ENCODE measurements around the gene CELF2.

Gene CELF2

DNA sequence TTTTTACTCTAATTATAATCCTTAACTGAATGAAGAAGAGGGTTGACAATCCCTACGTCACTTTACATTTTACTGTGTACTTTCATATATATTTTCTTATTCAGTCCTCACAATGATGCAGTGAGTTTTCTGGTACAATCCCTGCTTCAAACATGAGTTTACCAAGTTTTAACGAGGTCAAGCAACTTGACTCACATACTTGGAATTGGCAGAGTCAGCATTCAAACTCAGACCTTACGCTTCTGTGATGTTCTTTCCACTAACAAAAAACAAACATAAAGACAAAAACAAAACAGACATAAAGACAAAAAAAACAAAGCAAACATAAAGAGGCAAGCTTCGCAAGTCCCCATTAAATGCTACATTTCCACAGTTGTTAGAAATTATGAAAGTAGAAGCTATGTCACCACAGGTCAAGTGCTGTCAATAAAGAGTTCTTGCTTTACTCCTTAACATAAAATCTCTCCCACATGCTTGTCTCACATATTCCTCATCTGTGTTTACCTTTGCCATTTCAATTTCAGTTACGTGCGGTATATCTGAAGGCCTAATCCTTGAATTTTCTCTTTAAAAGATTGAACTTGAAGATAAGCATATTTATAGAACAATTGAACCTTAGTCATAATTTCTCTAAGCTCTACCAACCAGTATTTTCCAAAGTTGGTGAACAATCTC, 217.3 kb downstream of the CELF2 start:
- no peak overlapping the region for H3K4me2 ChIP-seq (ENCODE audit: insufficient read depth, low read length)
- peaks cover 20% of the 10 kb centered on the region for H3K4me1 ChIP-seq (ENCODE audit: insufficient read depth, low read length)

DNA sequence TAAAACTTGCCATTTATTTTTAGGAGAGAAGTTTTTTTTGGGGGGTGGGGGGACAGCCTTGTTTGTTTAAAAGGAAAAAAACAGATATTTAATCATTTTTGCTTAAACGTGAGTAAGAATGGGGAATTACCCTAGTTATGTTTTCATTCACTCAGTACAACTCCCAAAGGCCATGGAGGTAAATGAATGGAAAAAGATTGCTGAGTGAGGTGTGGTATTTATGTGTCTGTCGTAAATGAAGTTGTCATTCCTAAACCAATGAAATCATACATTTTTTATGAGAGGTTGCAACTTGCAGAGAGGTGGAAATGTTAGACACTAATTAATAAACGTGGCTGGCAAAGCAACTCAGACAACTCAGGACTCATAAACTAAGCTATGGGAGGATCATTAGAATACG, 218.1 kb downstream of the CELF2 start:
- Histone ChIP-seq H3K9me3 (ENCODE audit: insufficient read depth, low read length, severe bottlenecking) (no peaks in the 10 kb centered on the region), H3K27ac (ENCODE audit: low read length) (no peak overlapping the region), H4K20me1 (ENCODE audit: insufficient read depth, low read length) (peaks cover 34% of the 10 kb centered on the region), H3K4me1 (ENCODE audit: insufficient read depth, low read length) (peaks cover 20% of the 10 kb centered on the region), H3K9ac (ENCODE audit: low read depth, low read length) (no peak overlapping the region), H3K4me2 (ENCODE audit: insufficient read depth, low read length) (no peak overlapping the region), H2AFZ (ENCODE audit: low read depth, low read length) (no peak overlapping the region), H3K79me2 (ENCODE audit: insufficient read depth, low read length) (peaks cover 61% of the 10 kb centered on the region), H3K36me3 (ENCODE audit: insufficient read depth, low read length) (peaks cover 13% of the 10 kb centered on the region), H3K4me3 (ENCODE audit: low read depth in 1 of 2, low read length in 2 of 2) (no peak overlapping the region), H3K27me3 (ENCODE audit: insufficient read depth, low read length, poor library complexity) (no peaks in the 10 kb centered on the region)
- DNase-seq, result no peak
- peak; percentile 40; the same call in 2 of the 3 replicates for ATAC-seq (ENCODE audit: insufficient read depth, low read depth)
- TF ChIP-seq, protein P1, sequence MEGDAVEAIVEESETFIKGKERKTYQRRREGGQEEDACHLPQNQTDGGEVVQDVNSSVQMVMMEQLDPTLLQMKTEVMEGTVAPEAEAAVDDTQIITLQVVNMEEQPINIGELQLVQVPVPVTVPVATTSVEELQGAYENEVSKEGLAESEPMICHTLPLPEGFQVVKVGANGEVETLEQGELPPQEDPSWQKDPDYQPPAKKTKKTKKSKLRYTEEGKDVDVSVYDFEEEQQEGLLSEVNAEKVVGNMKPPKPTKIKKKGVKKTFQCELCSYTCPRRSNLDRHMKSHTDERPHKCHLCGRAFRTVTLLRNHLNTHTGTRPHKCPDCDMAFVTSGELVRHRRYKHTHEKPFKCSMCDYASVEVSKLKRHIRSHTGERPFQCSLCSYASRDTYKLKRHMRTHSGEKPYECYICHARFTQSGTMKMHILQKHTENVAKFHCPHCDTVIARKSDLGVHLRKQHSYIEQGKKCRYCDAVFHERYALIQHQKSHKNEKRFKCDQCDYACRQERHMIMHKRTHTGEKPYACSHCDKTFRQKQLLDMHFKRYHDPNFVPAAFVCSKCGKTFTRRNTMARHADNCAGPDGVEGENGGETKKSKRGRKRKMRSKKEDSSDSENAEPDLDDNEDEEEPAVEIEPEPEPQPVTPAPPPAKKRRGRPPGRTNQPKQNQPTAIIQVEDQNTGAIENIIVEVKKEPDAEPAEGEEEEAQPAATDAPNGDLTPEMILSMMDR (IDR thresholded peaks at IDR 0.05; ENCODE audit: borderline replicate concordance, extremely low read depth, low read length, poor library complexity, severe bottlenecking), result no peak
- no peak for TF ChIP-seq EZH2 (IDR thresholded peaks at IDR 0.05; ENCODE audit: borderline replicate concordance, low read depth, low read length, severe bottlenecking)

More for the DNA sequence above, 217.3 kb downstream of the CELF2 start:
- H3K9me3 ChIP-seq (ENCODE audit: insufficient read depth, low read length, severe bottlenecking), result no peaks in the 10 kb centered on the region
- no peak for TF ChIP-seq EZH2 (IDR thresholded peaks at IDR 0.05; ENCODE audit: borderline replicate concordance, low read depth, low read length, severe bottlenecking)
- TF ChIP-seq, protein P1 (IDR thresholded peaks at IDR 0.05; ENCODE audit: borderline replicate concordance, extremely low read depth, low read length, poor library complexity, severe bottlenecking), result no peak
- H3K27me3 ChIP-seq (ENCODE audit: insufficient read depth, low read length, poor library complexity), result no peaks in the 10 kb centered on the region
- H4K20me1 ChIP-seq (ENCODE audit: insufficient read depth, low read length), result peaks cover 34% of the 10 kb centered on the region
- H3K79me2 ChIP-seq (ENCODE audit: insufficient read depth, low read length), result peaks cover 58% of the 10 kb centered on the region
- H2AFZ ChIP-seq (ENCODE audit: low read depth, low read length), result no peak overlapping the region
- no peak for DNase-seq
- no peak overlapping the region for H3K9ac ChIP-seq (ENCODE audit: low read depth, low read length)
- no peak overlapping the region for H3K27ac ChIP-seq (ENCODE audit: low read length)
- ATAC-seq (ENCODE audit: insufficient read depth, low read depth), result no peak
- H3K36me3 ChIP-seq (ENCODE audit: insufficient read depth, low read length), result peaks cover 19% of the 10 kb centered on the region
- H3K4me3 ChIP-seq (ENCODE audit: low read depth in 1 of 2, low read length in 2 of 2), result no peak overlapping the region

- Histone ChIP-seq H3K4me2 (ENCODE audit: insufficient read depth, low read length) (no peak overlapping the region), H3K27me3 (ENCODE audit: insufficient read depth, low read length, poor library complexity) (no peaks in the 10 kb centered on the region), H4K20me1 (ENCODE audit: insufficient read depth, low read length) (peaks cover 36% of the 10 kb centered on the region), H2AFZ (ENCODE audit: low read depth, low read length) (no peak overlapping the region), H3K4me3 (ENCODE audit: low read depth in 1 of 2, low read length in 2 of 2) (no peak overlapping the region), H3K36me3 (ENCODE audit: insufficient read depth, low read length) (peaks cover 11% of the 10 kb centered on the region), H3K9me3 (ENCODE audit: insufficient read depth, low read length, severe bottlenecking) (no peaks in the 10 kb centered on the region), H3K9ac (ENCODE audit: low read depth, low read length) (no peak overlapping the region), H3K27ac (ENCODE audit: low read length) (no peak overlapping the region), H3K4me1 (ENCODE audit: insufficient read depth, low read length) (peaks cover 20% of the 10 kb centered on the region), H3K79me2 (ENCODE audit: insufficient read depth, low read length) (peaks cover 65% of the 10 kb centered on the region)
- TF ChIP-seq EZH2 (IDR thresholded peaks at IDR 0.05; ENCODE audit: borderline replicate concordance, low read depth, low read length, severe bottlenecking), result no peak
- TF ChIP-seq, protein P1 (IDR thresholded peaks at IDR 0.05; ENCODE audit: borderline replicate concordance, extremely low read depth, low read length, poor library complexity, severe bottlenecking), result no peak
- ATAC-seq (ENCODE audit: insufficient read depth, low read depth) (peak; percentile 94), DNase-seq (peak; percentile 50)
These were observed 218.6 kb downstream of the CELF2 start for GRCh38 chr10:11236234-11236633.

Data from DND-41 (cell line).